ENCODE data around the gene PHF20. TPM values are rescaled to one million over a fixed set of nuclear protein-coding genes. Genes with fewer than 3 reads are reported as not detected.
"Not testable (repeated sequence)": the region's sequence is repeated elsewhere in the genome, so short reads cannot be mapped to it uniquely, and the experiment has no call there.

The PHF20 gene
- total RNA-seq, 4 donors from 2014 or later: 16.1 to 92.4 (median 29.3) TPM

- H3K9me3 ChIP-seq: no peaks in the 10 kb centered on the region
- H3K4me1 ChIP-seq: peaks cover 0 to 4% (median 2%) of the 10 kb centered on the region in 4 donors
- DNase-seq: no peak
- no peak overlapping the region for H3K4me3 ChIP-seq
- TF ChIP-seq CTCF (IDR thresholded peaks at IDR 0.05) (no peak), POLR2A (IDR thresholded peaks at IDR 0.05) (no peak)
- H3K27me3 ChIP-seq: no peaks in the 10 kb centered on the region
- no peaks in the 10 kb centered on the region for H3K36me3 ChIP-seq
- no peak overlapping the region for H3K27ac ChIP-seq
Observed at GRCh38 chr20:35762461-35762860, 9.4 kb upstream of the PHF20 start.

- not testable (repeated sequence) for H3K36me3 ChIP-seq, H3K27me3 ChIP-seq, DNase-seq, H3K9me3 ChIP-seq, H3K4me3 ChIP-seq
- peaks cover 0 to 25% (median 17%) of the 10 kb centered on the region in 4 donors for H3K4me1 ChIP-seq
- H3K27ac ChIP-seq: peak overlapping the region in 2 of 4 donors; percentile 13 to 22
Observed at GRCh38 chr20:35764936-35765335, 6.9 kb upstream of the PHF20 start.

- no peaks in the 10 kb centered on the region for H3K36me3 ChIP-seq
- H3K4me3 ChIP-seq: no peak overlapping the region
- TF ChIP-seq POLR2A (IDR thresholded peaks at IDR 0.05) (no peak), CTCF (IDR thresholded peaks at IDR 0.05) (no peak)
- H3K4me1 ChIP-seq: peaks cover 0 to 34% (median 29%) of the 10 kb centered on the region in 4 donors
- no peaks in the 10 kb centered on the region for H3K27me3 ChIP-seq
- H3K9me3 ChIP-seq: no peaks in the 10 kb centered on the region
- peak overlapping the region; percentile 84 to 95 (median 90) for H3K27ac ChIP-seq
- DNase-seq: no peak
Observed at GRCh38 chr20:35766843-35767242, 5.0 kb upstream of the PHF20 start.

GRCh38 chr20:35767683-35768481 is 3.9 kb upstream of the PHF20 start:
- DNase-seq: peak; percentile 54 to 94 (median 90)
- Histone ChIP-seq H3K27me3 (no peaks in the 10 kb centered on the region), H3K4me1 (peaks cover 0 to 37% (median 29%) of the 10 kb centered on the region in 4 donors), H3K4me3 (no peak overlapping the region), H3K36me3 (no peaks in the 10 kb centered on the region), H3K9me3 (no peaks in the 10 kb centered on the region), H3K27ac (peak overlapping the region; percentile 84 to 95 (median 90))
- no peak for TF ChIP-seq CTCF (IDR thresholded peaks at IDR 0.05)
- TF ChIP-seq POLR2A (IDR thresholded peaks at IDR 0.05): peak; percentile 35 to 52

GRCh38 chr20:35768731-35769664 is 2.8 kb upstream of the PHF20 start:
- H3K27me3 ChIP-seq: no peaks in the 10 kb centered on the region
- H3K4me1 ChIP-seq: peaks cover 0 to 45% (median 29%) of the 10 kb centered on the region in 4 donors
- H3K36me3 ChIP-seq: no peaks in the 10 kb centered on the region
- H3K27ac ChIP-seq: peak overlapping the region; percentile 84 to 95 (median 90)
- no peaks in the 10 kb centered on the region for H3K9me3 ChIP-seq
- DNase-seq: peak; percentile 68 to 94 (median 76)
- TF ChIP-seq POLR2A (IDR thresholded peaks at IDR 0.05) (peak; percentile 22 to 59), CTCF (IDR thresholded peaks at IDR 0.05) (no peak)
- no peak overlapping the region for H3K4me3 ChIP-seq

GRCh38 chr20:35771367-35771688 is 487 bp upstream of the PHF20 start:
- Histone ChIP-seq H3K4me3 (peak overlapping the region in 2 of 4 donors; percentile 67 to 87), H3K27ac (peak overlapping the region; percentile 84 to 99 (median 94)), H3K36me3 (no peaks in the 10 kb centered on the region), H3K9me3 (no peaks in the 10 kb centered on the region), H3K4me1 (peaks cover 0 to 55% (median 32%) of the 10 kb centered on the region in 4 donors), H3K27me3 (no peaks in the 10 kb centered on the region)
- no peak for TF ChIP-seq POLR2A (IDR thresholded peaks at IDR 0.05)
- no peak for TF ChIP-seq CTCF (IDR thresholded peaks at IDR 0.05)
- DNase-seq: no peak
